HEK293 (cell line): ENCODE data around the gene NTN3.
A peak's percentile ranks its signal among the peaks of the same experiment; 100 is the strongest.

ENCODE experiments used
- GLIS1 ChIP-seq: fragments of 450-650 bp; formaldehyde crosslinking; IDR thresholded peaks from 2 replicates; pipeline ENCODE4 v1.5.1; 2016; ENCODE audit warnings: missing biosample characterization, missing genetic modification characterization
- GLIS2 ChIP-seq: fragments of 450-650 bp; formaldehyde crosslinking; IDR thresholded peaks from 2 replicates; pipeline ENCODE4 v1.5.1; 2016; ENCODE audit warnings: missing biosample characterization, missing genetic modification characterization
- HIC1 ChIP-seq: fragments of 450-650 bp; formaldehyde crosslinking; IDR thresholded peaks from 2 replicates; pipeline ENCODE4 v1.5.1; 2016; ENCODE audit warnings: missing biosample characterization, missing genetic modification characterization
- INSM2 ChIP-seq: fragments of 450-650 bp; formaldehyde crosslinking; IDR thresholded peaks from 2 replicates; pipeline ENCODE4 v1.5.1; 2016; ENCODE audit warnings: missing biosample characterization, missing genetic modification characterization
- KLF1 ChIP-seq: fragments of 450-650 bp; formaldehyde crosslinking; IDR thresholded peaks from 2 replicates; pipeline ENCODE4 v1.5.1; 2016; ENCODE audit warnings: missing biosample characterization, missing genetic modification characterization
- KLF10 ChIP-seq: fragments of 450-650 bp; IDR thresholded peaks from 2 replicates; pipeline ENCODE4 v1.5.1; 2018; ENCODE audit warnings: missing biosample characterization, mild to moderate bottlenecking, missing genetic modification characterization
- PRDM1 ChIP-seq: fragments of 450-650 bp; formaldehyde crosslinking; IDR thresholded peaks from 2 replicates; pipeline ENCODE4; 2016; ENCODE audit warnings: missing biosample characterization, missing genetic modification characterization
- PRDM10 ChIP-seq: fragments of 450-650 bp; formaldehyde crosslinking; IDR thresholded peaks from 2 replicates; pipeline ENCODE4 v1.5.1; 2016; ENCODE audit warnings: missing biosample characterization, missing genetic modification characterization
- PRDM4 ChIP-seq: fragments of 450-650 bp; formaldehyde crosslinking; IDR thresholded peaks from 2 replicates; pipeline ENCODE4 v1.5.1; 2017; ENCODE audit warnings: missing biosample characterization, missing genetic modification characterization
- SALL2 ChIP-seq: fragments of 450-650 bp; formaldehyde crosslinking; IDR thresholded peaks from 2 replicates; pipeline ENCODE4 v1.5.0; 2017; ENCODE audit warnings: missing biosample characterization, mild to moderate bottlenecking, missing genetic modification characterization, borderline replicate concordance
- SP2 ChIP-seq: fragments of 450-650 bp; formaldehyde crosslinking; IDR thresholded peaks from 2 replicates; pipeline ENCODE4 v1.5.1; 2016; ENCODE audit warnings: missing biosample characterization, missing genetic modification characterization
- ZBTB10 ChIP-seq: fragments of 450-650 bp; formaldehyde crosslinking; IDR thresholded peaks from 2 replicates; pipeline ENCODE4 v1.5.1; 2016; ENCODE audit warnings: missing biosample characterization, missing genetic modification characterization
- ZBTB21 ChIP-seq: fragments of 450-650 bp; formaldehyde crosslinking; IDR thresholded peaks from 2 replicates; pipeline ENCODE4 v1.5.1; 2017; ENCODE audit warnings: missing biosample characterization, missing genetic modification characterization
- ZNF174 ChIP-seq: fragments of 450-650 bp; formaldehyde crosslinking; IDR thresholded peaks from 2 replicates; pipeline ENCODE4 v1.5.0; 2017; ENCODE audit warnings: missing biosample characterization, mild to moderate bottlenecking, missing genetic modification characterization
- ZNF2 ChIP-seq: fragments of 450-650 bp; formaldehyde crosslinking; IDR thresholded peaks from 2 replicates; pipeline ENCODE4 v1.5.1; 2016; ENCODE audit warnings: missing biosample characterization, missing genetic modification characterization
- ZNF248 ChIP-seq: fragments of 450-650 bp; formaldehyde crosslinking; IDR thresholded peaks from 2 replicates; pipeline ENCODE4 v1.5.1; 2017; ENCODE audit warnings: missing biosample characterization, missing genetic modification characterization
- ZNF433 ChIP-seq: fragments of 450-650 bp; formaldehyde crosslinking; IDR thresholded peaks from 2 replicates; pipeline ENCODE4 v1.5.1; 2016; ENCODE audit warnings: missing biosample characterization, missing genetic modification characterization, low read depth
- ZNF544 ChIP-seq: fragments of 450-650 bp; formaldehyde crosslinking; IDR thresholded peaks from 2 replicates; pipeline ENCODE4 v1.5.0; 2017; ENCODE audit warnings: missing biosample characterization, missing genetic modification characterization
- ZNF645 ChIP-seq: fragments of 450-650 bp; formaldehyde crosslinking; IDR thresholded peaks from 2 replicates; pipeline ENCODE4; 2016; ENCODE audit warnings: missing biosample characterization, missing genetic modification characterization
- ZNF704 ChIP-seq: fragments of 450-650 bp; formaldehyde crosslinking; IDR thresholded peaks from 2 replicates; pipeline ENCODE4 v1.5.1; 2016; ENCODE audit warnings: missing biosample characterization, missing genetic modification characterization
- ZNF76 ChIP-seq: fragments of 450-650 bp; formaldehyde crosslinking; IDR thresholded peaks from 2 replicates; pipeline ENCODE4; 2016; ENCODE audit warnings: low read depth, missing biosample characterization, missing genetic modification characterization, borderline replicate concordance

NTN3 gene

GRCh38 chr16:2500918-2501750 is 30.0 kb downstream of the NTN3 start (continued):
- TF ChIP-seq ZNF2 (tag by site-specific recombination) (peak; percentile 82; the same call in 1 of the 2 replicates), ZNF544 (tag by site-specific recombination) (no peak), KLF1 (tag by site-specific recombination) (peak; percentile 82), PRDM10 (peak; percentile 70), INSM2 (peak; percentile 28; the same call in 1 of the 2 replicates), SP2 (peak; percentile 90), ZNF645 (tag by site-specific recombination) (no peak), KLF10 (tag by site-specific recombination) (0 out of 2 replicates have a peak, but pooled peaks have one; percentile 46), ZNF76 (tag by site-specific recombination) (no peak), ZNF433 (tag by site-specific recombination) (no peak), SALL2 (tag by site-specific recombination) (no peak), GLIS2 (tag by site-specific recombination) (peak; percentile 87), PRDM4 (tag by site-specific recombination) (0 out of 2 replicates have a peak, but pooled peaks have one; percentile 28), PRDM1 (tag by site-specific recombination) (no peak), ZBTB10 (tag by site-specific recombination) (no peak), GLIS1 (tag by site-specific recombination) (peak; percentile 87), ZNF704 (tag by site-specific recombination) (no peak), HIC1 (peak; percentile 77), ZNF174 (tag by site-specific recombination) (no peak), ZBTB21 (tag by site-specific recombination) (no peak), ZNF248 (tag by site-specific recombination) (no peak)
